GM19395 (cell line): ENCODE data around the gene SNCAIP.
"Not testable (repeated sequence)": the region's sequence is repeated elsewhere in the genome, so short reads cannot be mapped to it uniquely, and the experiment has no call there.

Experiments
- ATAC-seq: cut with Tn5 transposase; IDR thresholded peaks from one replicate; pipeline ENCODE4 v1.9.1; 2021; ENCODE audit warnings: mild to moderate bottlenecking, moderate library complexity; ENCODE audit not compliant: unreplicated experiment

SNCAIP gene

DNA sequence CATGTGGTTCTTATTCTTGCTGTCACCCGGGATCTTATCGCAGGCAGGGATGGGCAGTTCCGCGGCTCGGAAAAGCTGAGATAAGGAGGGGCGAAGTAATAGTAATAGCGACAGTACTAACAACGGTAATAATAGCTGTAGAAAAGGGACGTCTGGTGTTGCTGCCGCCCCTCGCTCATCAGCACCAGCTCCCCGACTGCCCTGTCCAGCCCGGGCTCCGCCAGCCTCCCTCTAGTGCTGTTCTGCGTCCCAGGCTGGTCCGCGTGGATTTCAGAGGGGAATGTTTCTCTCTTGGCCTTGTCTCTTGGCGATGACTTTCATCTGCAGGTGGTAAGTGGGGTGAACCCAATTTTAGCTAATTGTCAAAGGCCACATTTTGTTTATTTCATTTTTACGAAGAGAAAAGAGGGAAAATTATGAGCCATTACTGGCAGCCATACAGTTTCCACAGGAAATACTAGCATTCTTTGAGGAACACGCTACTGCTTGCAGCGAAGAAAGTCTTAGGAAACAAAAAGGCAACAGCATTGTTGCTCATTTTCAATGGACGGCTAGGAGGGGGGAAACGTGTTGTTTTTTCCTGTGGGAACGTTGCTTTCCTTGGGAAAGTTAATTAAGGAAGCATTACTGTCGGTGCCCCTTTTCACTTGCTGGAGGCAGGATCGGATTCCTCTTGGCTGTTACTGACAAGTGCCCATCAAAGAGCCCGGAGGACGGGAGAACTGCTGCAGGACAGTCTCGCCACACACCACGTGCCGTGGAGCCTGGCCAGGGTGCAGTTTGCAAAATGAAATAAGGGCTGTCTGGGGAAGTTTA, 762 bp downstream of the SNCAIP start:
- peak; percentile 27 for ATAC-seq

DNA sequence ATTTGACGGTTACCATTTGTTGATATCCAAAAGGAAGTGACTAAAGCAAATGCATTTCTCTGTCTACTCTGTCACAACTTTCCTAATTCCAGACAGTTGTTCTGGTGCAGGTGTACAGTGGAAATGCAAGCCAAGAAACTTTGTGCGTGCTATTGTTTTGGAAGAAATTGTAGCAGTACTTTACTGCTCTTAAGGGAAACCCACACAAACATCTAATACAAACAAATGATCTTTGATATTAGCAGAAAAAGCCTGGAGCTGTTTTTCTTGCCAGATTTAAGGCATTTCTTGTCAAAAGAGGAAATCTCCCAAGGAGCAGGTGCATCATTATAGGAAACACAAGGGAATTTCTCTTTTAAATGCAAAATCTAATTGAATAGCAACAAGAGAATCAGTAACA, 2.0 kb downstream of the SNCAIP start:
- no peak for ATAC-seq

DNA sequence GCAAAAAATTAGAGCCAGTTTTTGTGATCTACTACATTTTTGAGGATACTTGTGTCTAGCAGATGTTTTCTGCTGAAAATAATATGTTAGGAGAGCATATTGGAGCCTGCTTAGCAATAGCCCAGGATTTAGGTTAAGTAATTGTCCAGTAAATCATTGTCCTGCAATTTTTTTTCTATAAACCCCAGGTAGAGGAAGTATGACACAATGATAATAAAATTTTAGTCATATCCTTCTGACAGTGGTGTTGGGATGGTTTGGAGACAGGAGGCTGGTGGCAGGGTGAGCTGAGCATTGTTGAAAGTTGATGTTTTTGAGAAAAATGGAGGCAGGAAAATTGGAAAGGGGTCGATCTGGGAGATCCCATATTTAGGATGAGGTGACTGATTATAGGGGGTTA, 3.5 kb downstream of the SNCAIP start:
- ATAC-seq = no peak

DNA sequence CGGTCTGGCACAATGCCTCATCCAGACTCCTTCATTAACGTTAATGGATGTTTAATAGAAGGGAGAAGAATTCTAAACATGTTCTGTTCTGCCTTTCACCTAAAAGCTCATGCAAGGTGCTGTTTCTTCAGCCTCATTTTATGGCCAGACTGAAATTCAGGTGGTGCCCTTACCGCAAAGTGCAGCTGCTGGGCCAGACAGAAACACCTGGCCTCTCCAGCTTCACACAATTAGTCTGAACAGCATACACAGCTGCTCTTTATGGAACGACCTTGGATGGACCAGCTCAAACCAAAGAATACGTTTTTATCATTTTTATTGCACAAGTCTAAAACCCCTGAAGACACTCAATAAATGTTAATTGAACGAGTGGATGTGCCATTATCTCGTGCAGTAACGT, 4.6 kb downstream of the SNCAIP start:
- ATAC-seq = no peak

DNA sequence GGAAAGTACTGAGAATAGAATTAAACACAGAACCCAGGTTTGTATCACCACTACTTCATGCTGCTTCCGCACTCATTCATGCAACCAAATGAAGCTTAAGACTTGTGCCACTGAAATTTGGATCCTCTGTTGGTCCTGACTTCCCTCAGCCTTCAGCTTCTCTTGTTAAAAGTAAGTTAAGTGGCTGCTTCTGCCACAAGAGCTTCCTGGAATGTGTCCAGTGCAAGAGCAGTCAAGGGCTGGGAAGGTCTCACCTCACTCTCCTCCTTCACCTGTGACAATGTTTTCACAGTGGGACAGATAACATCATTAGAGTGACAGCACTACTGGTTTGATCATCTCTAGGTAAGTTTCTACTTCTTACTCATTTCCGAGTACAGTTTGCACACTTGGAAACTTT, 7.9 kb downstream of the SNCAIP start:
- no peak for ATAC-seq

DNA sequence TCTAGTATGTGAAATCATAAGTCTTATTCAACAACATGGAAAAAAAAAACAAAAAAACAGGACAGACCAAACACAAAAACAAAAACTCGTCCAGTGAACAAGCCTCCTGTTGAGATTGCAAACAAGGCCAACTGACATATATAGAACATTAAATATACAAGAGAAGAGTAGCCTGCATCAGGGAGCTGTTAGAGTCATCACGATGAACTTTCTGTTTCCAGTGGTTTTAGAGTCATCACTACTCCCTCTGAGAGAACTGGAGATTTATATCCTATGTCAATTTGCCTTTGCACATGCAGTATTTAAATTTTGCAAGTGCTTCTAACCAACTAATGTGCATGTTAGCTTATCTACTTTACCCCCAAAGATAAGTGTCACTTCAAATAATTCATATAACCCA, 9.9 kb downstream of the SNCAIP start:
- no peak for ATAC-seq

DNA sequence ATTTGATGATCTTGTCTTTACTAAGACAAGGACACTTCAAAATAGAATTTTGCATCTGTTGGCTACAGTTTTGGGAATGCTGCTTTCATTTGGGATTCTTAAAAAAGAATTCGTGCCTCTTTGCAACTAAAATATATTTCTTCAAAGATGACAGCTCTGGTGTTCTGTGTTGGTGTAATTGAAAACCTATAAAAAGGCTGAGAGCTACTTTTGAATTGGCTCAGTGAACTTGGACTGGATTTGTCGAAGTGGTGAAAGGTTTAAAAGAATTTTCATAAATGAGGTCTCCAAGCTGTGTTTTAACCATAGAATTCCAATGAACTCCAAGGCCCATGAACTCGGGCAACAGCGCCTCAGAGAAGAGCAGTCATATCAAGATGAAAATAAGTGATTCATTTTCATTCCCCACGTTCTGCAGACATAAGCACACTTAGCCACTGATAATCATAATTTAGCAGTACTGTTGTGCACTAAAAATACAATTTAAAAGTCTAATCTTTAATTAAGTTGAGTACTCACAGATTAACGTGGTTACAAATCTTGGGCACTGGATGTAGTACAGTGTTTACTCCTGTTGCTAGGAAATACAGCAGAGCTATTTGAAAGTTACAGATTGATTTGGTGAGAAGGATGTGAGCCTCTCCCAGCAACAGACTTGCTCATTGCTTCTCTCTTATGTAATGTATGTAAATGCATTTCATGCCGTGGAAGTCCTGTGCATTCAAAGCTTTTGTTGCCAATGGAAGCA, 10.9 kb downstream of the SNCAIP start:
- ATAC-seq = no peak

DNA sequence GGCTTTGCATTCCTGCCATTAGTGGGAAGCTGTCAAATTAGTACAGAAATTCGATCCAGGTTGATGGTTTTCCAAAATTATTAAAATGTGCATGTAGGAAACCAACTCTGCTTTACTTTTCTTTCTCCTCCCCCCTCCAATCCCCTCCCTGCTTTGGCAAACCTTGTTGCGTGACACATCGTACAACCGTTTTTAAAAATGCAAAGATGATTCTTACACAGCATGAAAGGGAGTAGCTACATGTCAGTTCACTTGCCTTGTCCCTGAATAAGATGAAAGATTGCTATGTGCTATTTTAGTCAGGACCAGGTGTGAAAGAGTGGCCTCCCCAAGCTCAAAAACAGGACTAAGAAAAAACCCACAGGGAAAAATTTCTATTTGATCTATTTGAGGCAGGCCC, 11.7 kb downstream of the SNCAIP start:
- ATAC-seq = no peak

DNA sequence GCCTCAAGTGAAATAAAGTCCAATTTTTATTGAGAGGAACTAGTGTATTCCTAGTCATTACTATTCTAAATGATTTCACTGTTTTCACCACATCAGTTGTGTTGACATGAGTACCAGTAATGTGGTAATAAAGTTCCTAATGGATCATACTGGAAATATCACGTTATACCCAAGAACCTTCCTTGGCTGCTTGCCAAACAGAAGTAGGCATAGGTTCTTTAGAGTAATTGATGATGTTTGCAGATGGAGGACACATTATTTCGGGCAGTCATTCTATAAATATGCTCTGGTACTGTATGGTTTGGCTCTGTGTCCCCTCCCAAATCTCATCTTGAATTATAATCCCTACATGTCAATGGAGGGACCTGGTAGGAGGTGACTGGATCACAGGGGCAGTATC, 15.1 kb downstream of the SNCAIP start:
- no peak for ATAC-seq

DNA sequence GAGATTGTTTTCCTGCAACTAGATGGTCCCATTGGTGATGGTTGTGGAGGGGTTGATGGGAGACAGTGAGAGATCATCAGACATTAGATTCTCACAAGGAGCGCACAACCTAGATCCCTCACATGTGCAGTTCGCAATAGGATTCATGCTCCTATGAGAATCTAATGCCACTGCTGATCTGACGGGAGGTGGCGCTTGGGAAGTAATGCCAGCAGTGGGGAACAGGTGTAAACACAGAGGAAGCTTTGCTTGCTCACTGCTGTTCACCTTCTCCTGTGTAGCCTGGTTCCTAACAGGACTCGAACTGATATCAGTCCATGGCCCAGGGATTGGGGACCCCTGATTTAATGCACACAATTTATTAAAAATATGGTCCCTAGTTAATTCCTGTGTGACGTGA, 18.8 kb downstream of the SNCAIP start:
- ATAC-seq = no peak

DNA sequence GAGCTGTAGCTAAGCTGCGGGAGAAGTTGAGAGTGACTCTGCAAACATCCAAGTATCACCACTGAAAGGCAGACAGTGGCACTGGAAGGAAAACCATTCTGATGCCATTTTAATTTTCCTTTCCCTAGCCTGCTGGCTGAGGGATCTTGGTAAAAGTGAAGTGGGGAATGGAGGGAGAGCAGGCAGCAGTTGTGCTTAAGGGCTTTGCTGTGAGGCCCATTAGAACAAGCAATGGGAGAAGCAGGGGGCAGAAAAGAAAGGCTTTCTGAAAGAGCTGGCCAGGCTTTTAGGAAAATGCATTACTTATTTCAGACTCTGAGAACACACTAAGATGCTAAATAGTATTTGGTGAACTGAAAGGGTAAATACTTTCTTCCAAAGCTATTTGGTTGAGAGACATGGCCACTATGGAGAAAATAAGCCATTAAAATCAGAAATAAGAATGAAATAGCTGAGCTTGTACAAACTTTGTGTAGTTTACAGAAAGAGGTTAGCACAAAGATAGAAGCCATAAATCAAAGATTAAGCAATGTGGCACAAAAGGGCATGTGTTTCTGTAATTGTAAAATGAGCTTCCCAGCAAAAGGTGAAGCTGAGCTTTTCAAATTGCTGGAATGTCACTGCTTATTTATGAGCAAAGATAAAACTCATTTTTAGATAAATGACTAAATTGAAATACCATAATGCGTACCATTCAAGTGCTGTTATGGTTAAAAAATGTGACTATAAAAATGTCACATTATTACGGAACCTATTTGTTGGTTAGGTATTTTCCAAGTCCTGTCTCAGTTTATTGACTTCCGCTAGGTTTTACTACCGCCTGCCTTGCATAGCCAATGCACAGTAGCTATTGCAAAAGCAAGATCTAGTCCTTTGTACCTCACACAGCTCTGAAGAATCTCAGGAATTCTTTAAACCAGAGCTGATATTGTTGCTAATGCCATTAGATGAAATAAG, 20.8 kb downstream of the SNCAIP start:
- no peak for ATAC-seq

DNA sequence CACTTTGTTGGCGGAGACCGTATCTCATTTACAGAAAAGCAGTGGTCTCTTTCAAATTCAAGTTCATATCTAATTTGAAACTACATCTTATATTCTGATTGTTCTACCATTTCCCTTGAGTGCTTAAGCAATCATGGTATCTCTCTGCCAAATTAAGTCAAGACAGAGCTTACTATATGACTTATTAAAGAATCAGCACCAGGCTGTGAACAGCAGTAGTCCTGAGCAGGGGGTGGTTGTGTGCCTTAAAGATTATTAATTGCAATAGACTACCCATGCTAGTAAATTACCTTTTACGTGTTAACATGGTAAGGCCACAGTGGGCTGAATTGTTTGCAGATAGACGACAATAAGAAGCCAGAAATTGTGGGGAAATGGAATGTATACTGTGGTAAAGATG, 21.5 kb downstream of the SNCAIP start:
- ATAC-seq = no peak

DNA sequence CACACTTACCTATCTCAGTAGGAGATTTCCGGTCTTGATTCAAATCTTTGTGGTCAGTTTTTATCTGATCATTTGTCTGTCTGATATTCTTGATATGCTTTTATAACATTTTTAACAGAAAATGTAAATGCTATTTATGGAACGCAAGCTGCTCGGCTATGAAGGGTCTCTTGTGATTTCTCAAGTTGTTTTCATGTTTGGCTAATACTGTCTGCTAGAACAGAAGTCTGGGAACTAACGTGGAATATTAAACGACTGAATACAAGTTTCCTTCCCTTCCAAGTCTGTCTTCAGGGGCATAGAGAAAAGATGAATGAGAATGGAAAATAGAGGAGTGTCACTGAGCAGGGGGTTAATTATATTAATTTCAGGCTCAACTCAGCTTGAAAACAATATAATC, 27.6 kb downstream of the SNCAIP start:
- no peak for ATAC-seq

DNA sequence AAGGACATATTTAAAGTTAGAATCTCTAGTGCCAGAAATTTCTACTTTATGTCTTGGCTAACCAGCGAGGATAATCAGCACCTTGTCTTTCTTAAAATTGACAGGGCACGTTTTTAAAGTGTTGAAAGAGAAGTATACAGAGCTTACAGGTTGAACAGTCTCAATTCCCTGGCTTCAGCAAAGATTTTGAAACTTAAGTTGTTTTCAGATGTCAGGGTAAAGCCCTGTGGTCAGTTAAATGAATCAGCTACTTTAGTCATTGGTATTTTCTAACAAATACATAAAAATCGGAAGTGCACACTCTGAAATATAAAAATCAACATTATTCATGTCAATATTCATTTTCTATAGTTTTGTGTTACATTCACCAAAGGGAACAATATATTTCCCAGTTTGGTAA, 29.1 kb downstream of the SNCAIP start:
- ATAC-seq = no peak

DNA sequence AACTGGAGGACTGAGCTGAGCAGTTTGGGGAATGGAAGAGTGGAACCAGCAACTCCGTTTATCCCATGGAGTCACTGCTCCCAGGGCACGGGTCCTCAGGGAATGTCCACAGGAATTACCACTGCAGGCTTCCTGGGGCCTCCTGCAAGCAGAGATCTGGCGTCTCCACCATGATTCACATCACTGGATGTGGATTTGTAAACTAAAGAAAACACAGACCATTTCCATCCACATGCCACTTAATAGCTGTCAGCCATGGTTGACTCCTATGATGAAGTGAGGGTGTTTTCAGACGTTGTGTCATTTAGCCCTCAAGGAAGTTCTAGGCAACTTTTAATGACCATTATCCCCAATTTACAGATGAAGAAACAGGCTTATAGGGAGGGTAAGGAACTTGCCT, 30.2 kb downstream of the SNCAIP start:
- ATAC-seq = no peak

DNA sequence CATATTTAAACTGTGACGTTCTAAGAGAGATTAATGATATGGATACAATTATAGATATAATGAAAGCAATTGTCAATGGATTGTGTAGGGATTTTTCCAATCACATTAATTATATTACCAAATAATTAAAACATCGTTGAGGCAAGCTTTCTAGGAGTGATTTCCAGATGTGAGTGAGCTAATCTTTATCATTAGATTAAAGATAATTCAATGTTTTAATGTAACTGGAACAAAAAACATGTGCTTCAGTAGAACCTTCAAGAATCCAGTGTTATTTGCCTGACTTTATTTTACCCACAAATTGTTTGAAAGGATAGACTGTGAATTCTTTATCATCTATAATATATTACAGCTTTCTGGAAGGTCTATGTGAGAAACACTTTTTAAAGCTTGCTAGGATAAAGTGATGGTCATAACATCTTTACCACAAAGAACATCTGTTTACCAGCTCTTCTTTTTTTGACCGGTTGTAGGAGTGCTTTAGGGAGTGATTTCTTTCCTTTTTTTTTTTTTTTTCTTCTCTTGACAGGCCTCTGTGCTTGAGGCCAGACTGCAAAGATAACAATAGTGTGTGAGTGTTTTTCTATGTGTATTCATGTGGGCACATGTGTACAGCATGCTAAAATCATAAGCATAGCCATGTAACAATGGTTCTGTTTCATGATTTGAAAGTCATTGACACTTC, 35.0 kb downstream of the SNCAIP start:
- ATAC-seq = no peak

DNA sequence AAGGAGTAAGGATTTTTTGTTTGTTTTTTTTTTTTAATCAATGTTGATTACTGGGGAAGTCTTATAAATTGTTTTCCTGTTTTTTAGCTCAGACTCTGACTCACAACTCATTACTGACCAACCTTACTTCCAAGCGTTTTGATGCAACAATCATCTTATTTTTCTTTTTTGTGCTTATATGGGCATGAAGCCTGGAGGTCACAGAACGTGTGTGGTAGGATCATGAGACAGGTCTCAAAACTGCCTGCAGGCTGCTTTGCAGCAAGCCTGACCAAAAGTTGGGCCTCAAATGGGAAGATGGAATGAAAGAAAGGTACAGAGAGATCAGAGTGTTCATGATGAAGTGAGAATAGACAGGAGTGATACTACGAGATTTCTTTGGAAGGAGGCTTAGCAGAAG, 38.5 kb downstream of the SNCAIP start:
- no peak for ATAC-seq

DNA sequence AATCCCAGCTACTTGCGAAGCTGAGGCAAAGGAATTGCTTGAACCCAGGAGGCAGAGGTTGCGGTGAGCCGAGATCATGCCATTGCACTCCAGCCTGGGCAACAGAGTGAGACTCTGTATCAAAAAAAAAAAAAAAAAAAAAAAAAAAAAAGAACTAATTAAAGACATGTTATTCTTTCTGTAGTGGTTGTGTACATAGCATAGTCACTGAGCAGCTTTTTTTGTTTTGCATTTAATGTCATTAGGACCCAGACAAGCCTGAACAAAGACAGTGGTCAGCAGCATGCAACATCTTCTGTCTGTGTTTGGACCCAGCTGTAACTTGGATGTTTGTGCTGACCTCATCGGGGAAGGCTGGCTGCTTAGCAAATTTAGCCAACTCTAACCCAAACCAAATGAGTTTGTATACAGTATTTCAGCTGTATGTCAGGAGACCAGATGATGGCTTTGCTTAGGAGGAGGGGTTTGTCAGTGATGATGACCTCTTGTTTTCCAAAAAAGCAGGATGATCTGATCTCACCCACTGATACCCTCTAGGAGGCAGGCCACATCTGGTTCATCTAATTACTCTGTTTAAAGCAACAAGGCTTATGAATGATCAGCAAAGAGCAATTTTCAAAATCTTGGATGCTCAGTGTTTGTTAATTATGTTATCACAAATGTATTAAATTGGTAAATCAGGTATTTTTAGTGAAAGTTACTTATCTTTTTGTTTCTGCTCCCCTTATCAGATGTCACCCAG, 39.5 kb downstream of the SNCAIP start:
- ATAC-seq = no peak

DNA sequence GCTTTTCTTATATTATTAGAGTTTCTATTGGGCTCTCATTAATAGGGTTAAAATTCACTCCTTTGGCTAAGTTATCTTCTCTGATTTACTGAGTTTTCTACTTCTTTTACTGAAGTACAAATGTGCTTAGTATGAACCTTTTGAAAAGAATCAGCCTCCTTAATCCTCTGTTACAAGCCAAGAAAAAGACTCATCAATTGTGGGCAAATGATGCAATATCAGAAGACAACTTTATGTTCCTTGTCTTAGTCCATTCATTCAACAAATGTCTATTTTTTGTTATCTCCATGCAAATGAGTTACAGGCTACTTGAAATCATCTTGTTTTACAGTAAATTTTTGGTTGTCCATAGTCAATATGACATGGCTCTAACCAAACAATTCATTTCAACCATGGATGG, 40.3 kb downstream of the SNCAIP start:
- no peak for ATAC-seq

DNA sequence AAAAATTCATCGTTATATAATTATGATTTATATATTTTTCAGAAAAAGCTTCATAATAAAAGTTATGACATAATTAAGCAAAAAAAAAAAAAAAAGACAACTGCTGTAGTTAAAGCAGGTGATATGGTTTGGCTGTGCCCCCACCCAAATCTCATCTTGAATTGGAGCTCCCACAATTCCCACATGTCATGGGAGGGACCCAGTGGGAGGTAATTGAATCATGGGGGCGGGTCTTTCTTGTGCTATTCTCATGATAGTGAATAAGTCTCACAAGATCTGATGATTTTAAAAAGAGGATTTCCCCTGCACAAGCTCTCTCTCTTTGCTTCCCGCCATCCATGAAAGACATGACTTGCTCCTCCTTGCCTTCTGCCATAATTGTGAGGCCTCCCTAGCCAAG, 41.3 kb downstream of the SNCAIP start:
- ATAC-seq = not testable (repeated sequence)
